ENCODE results near the gene AARS2.

Gene AARS2

GRCh38 chr6:44289726-44290260 lies 23.4 kb downstream of the AARS2 start:
- Histone ChIP-seq H3K27me3 (replicated peaks in 2 of 5; ENCODE audit: control insufficient read depth in 4 of 5, insufficient read depth in 5 of 5, low read length in 4 of 5) (peaks cover 4 to 75% (median 18%) of the 10 kb centered on the region in 5 experiments), H3K9me3 (ENCODE audit: control extremely low read depth in 1 of 5, control insufficient read depth in 4 of 5, insufficient read depth in 2 of 5, low read depth in 1 of 5, low read length in 4 of 5) (no peaks in the 10 kb centered on the region), H3K4me3 (ENCODE audit: control insufficient read depth in 1 of 7, extremely low read depth in 1 of 7, insufficient read depth in 4 of 7, low read depth in 2 of 7, low read length in 6 of 7) (no peak overlapping the region), H3K4me1 (ENCODE audit: control extremely low read depth in 1 of 4, control insufficient read depth in 4 of 4, insufficient read depth in 4 of 4, low read length in 3 of 4) (no peaks in the 10 kb centered on the region), H3K27ac (ENCODE audit: insufficient read depth in 1 of 2, low read depth in 1 of 2, low read length in 2 of 2, poor library complexity in 1 of 2, severe bottlenecking in 2 of 2) (no peak overlapping the region), H3K36me3 (ENCODE audit: control insufficient read depth in 4 of 4, insufficient read depth in 4 of 4, low read length in 3 of 4) (no peaks in the 10 kb centered on the region)
- DNase-seq, result no peak
- ChIA-PET POLR2A (no interaction called here), CTCF (interaction anchor here (1.0 kb wide), 1 partner anchor 11 kb away, joined by 3 read pairs; no protein-coding TSS in a partner anchor)
- WGBS (ENCODE audit: insufficient coverage), result 83% methylated on average over 1 of the region's 7 CpGs

DNA sequence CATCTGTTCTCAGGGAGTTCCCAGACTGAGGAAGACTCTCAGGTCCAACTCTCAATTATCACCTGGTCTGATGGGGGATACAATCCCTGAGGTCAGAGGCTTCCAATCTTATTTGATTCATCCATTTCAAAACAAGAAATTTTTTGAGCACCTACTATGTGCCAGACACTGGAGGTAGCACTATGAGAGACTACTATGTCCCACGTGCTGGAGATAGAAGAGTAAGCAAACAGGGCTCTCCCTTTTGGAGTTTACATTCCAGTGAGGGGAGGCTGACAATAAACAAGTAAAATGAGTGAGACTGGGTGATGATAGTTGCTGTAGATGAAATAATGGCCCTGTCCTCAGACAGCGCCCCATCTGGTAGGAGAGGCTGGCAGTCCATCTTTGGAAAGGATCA lies 26.4 kb downstream of the AARS2 start:
- Histone ChIP-seq H3K4me1 (ENCODE audit: control extremely low read depth in 1 of 4, control insufficient read depth in 4 of 4, insufficient read depth in 4 of 4, low read length in 3 of 4) (no peaks in the 10 kb centered on the region), H3K4me3 (ENCODE audit: control insufficient read depth in 1 of 7, extremely low read depth in 1 of 7, insufficient read depth in 4 of 7, low read depth in 2 of 7, low read length in 6 of 7) (no peak overlapping the region), H3K27me3 (replicated peaks in 2 of 5; ENCODE audit: control insufficient read depth in 4 of 5, insufficient read depth in 5 of 5, low read length in 4 of 5) (peaks cover 2 to 68% (median 19%) of the 10 kb centered on the region in 5 experiments), H3K9me3 (ENCODE audit: control extremely low read depth in 1 of 5, control insufficient read depth in 4 of 5, insufficient read depth in 2 of 5, low read depth in 1 of 5, low read length in 4 of 5) (no peaks in the 10 kb centered on the region), H3K27ac (ENCODE audit: insufficient read depth in 1 of 2, low read depth in 1 of 2, low read length in 2 of 2, poor library complexity in 1 of 2, severe bottlenecking in 2 of 2) (no peak overlapping the region), H3K36me3 (ENCODE audit: control insufficient read depth in 4 of 4, insufficient read depth in 4 of 4, low read length in 3 of 4) (no peaks in the 10 kb centered on the region)
- ChIA-PET CTCF (no interaction called here), POLR2A (no interaction called here)
- 82% methylated on average over 2 of the region's 2 CpGs for WGBS (ENCODE audit: insufficient coverage)
- no peak for DNase-seq

DNA sequence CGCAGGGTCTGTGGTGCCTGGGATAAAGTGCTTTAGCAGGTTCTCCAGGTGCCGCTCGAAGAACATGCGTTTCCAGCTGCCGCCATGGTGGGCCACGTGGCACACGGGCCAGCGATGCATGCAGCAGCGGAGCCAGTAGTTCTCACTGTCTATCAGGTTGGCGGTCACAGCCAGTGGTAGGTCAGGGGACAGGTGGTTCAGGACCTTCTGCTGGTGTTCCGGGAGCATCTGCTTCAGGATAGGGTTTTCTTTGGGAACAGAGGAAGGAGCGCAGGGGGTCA lies 26.9 kb downstream of the AARS2 start:
- H3K27me3 ChIP-seq (replicated peaks in 2 of 5; ENCODE audit: control insufficient read depth in 4 of 5, insufficient read depth in 5 of 5, low read length in 4 of 5), result peaks cover 2 to 63% (median 19%) of the 10 kb centered on the region in 5 experiments
- no peaks in the 10 kb centered on the region for H3K9me3 ChIP-seq (ENCODE audit: control extremely low read depth in 1 of 5, control insufficient read depth in 4 of 5, insufficient read depth in 2 of 5, low read depth in 1 of 5, low read length in 4 of 5)
- ChIA-PET POLR2A (no interaction called here), CTCF (interaction anchor here (0.9 kb wide), 1 partner anchor 15 kb away, joined by 3 read pairs; no protein-coding TSS in a partner anchor)
- no peaks in the 10 kb centered on the region for H3K4me1 ChIP-seq (ENCODE audit: control extremely low read depth in 1 of 4, control insufficient read depth in 4 of 4, insufficient read depth in 4 of 4, low read length in 3 of 4)
- no peak for DNase-seq
- H3K27ac ChIP-seq (ENCODE audit: insufficient read depth in 1 of 2, low read depth in 1 of 2, low read length in 2 of 2, poor library complexity in 1 of 2, severe bottlenecking in 2 of 2), result no peak overlapping the region
- 89% methylated on average over 12 of the region's 12 CpGs for WGBS (ENCODE audit: insufficient coverage)
- H3K36me3 ChIP-seq (ENCODE audit: control insufficient read depth in 4 of 4, insufficient read depth in 4 of 4, low read length in 3 of 4), result no peaks in the 10 kb centered on the region
- no peak overlapping the region for H3K4me3 ChIP-seq (ENCODE audit: control insufficient read depth in 1 of 7, extremely low read depth in 1 of 7, insufficient read depth in 4 of 7, low read depth in 2 of 7, low read length in 6 of 7)

- H3K27ac ChIP-seq (ENCODE audit: insufficient read depth in 1 of 2, low read depth in 1 of 2, low read length in 2 of 2, poor library complexity in 1 of 2, severe bottlenecking in 2 of 2), result no peak overlapping the region
- DNase-seq, result peak in 1 of 3 donors; percentile 40
- H3K36me3 ChIP-seq (ENCODE audit: control insufficient read depth in 4 of 4, insufficient read depth in 4 of 4, low read length in 3 of 4), result no peaks in the 10 kb centered on the region
- H3K27me3 ChIP-seq (replicated peaks in 2 of 5; ENCODE audit: control insufficient read depth in 4 of 5, insufficient read depth in 5 of 5, low read length in 4 of 5), result peaks cover 2 to 61% (median 21%) of the 10 kb centered on the region in 5 experiments
- no peaks in the 10 kb centered on the region for H3K9me3 ChIP-seq (ENCODE audit: control extremely low read depth in 1 of 5, control insufficient read depth in 4 of 5, insufficient read depth in 2 of 5, low read depth in 1 of 5, low read length in 4 of 5)
- POLR2A ChIA-PET, result no interaction called here
- H3K4me1 ChIP-seq (ENCODE audit: control extremely low read depth in 1 of 4, control insufficient read depth in 4 of 4, insufficient read depth in 4 of 4, low read length in 3 of 4), result no peaks in the 10 kb centered on the region
- CTCF ChIA-PET, result interaction anchor here (0.9 to 1.0 kb wide), 2 partner anchors 15 to 18 kb away, joined by 3 read pairs; no protein-coding TSS in a partner anchor
- WGBS (ENCODE audit: insufficient coverage), result 82% methylated on average over 21 of the region's 25 CpGs
- H3K4me3 ChIP-seq (ENCODE audit: control insufficient read depth in 1 of 7, extremely low read depth in 1 of 7, insufficient read depth in 4 of 7, low read depth in 2 of 7, low read length in 6 of 7), result no peak overlapping the region
Observed at GRCh38 chr6:44285552-44286284, 27.4 kb downstream of the AARS2 start.

DNA sequence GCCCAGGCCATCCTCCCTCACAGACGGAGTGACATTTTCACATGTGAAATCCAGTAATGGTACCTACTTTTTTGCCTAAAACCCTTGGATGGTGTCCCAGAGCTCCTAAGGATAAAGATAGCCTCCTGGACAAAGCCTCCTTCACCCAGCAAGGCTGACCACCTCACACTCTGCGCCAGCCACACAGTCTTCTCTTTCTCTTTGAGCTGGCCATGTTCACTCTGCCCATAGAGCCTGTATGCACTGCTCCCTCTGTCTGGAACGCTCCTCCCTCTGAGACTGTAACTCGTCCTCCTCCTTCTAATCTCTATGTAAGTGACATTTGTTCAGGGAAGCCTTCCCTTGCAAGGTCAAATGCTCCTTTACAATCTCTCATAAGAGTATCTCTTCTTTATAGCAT lies 28.3 kb downstream of the AARS2 start:
- Histone ChIP-seq H3K36me3 (ENCODE audit: control insufficient read depth in 4 of 4, insufficient read depth in 4 of 4, low read length in 3 of 4) (no peaks in the 10 kb centered on the region), H3K27me3 (replicated peaks in 2 of 5; ENCODE audit: control insufficient read depth in 4 of 5, insufficient read depth in 5 of 5, low read length in 4 of 5) (peaks cover 2 to 54% (median 17%) of the 10 kb centered on the region in 5 experiments), H3K4me3 (ENCODE audit: control insufficient read depth in 1 of 7, extremely low read depth in 1 of 7, insufficient read depth in 4 of 7, low read depth in 2 of 7, low read length in 6 of 7) (no peak overlapping the region), H3K27ac (ENCODE audit: insufficient read depth in 1 of 2, low read depth in 1 of 2, low read length in 2 of 2, poor library complexity in 1 of 2, severe bottlenecking in 2 of 2) (no peak overlapping the region), H3K9me3 (ENCODE audit: control extremely low read depth in 1 of 5, control insufficient read depth in 4 of 5, insufficient read depth in 2 of 5, low read depth in 1 of 5, low read length in 4 of 5) (no peaks in the 10 kb centered on the region), H3K4me1 (ENCODE audit: control extremely low read depth in 1 of 4, control insufficient read depth in 4 of 4, insufficient read depth in 4 of 4, low read length in 3 of 4) (no peaks in the 10 kb centered on the region)
- POLR2A ChIA-PET, result no interaction called here
- WGBS (ENCODE audit: insufficient coverage), result 90% methylated on average over 2 of the region's 4 CpGs
- DNase-seq, result no peak
- CTCF ChIA-PET, result interaction anchor here (1.0 to 1.8 kb wide), 3 partner anchors 13 to 19 kb away, joined by 3 to 5 read pairs (median 4); no protein-coding TSS in a partner anchor

DNA sequence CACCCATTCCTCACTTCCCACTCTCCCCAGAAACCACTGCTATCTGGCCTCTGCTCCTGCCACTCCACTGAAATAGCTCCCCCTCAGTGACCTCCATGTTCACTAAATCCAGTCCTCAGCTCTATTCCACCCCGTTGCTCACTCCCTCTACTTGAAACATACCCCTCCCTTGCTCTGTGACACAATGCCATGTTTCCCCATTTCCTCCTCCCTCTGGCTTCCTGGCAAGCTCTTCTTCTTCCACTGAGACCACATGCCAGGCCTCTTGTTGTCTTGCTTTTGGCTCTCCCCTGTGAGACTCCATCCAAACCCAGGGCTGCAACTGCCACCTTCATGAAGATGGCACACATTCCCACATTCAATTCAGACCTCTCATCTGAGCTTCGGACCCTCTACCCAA lies 29.0 kb downstream of the AARS2 start:
- ChIA-PET POLR2A (no interaction called here), CTCF (interaction anchor here (1.2 to 1.8 kb wide), 5 partner anchors 12 to 29 kb away, joined by 3 to 6 read pairs (median 4); partner anchors contain the start of gene AARS2)
- DNase-seq, result no peak
- WGBS (ENCODE audit: insufficient coverage), result 71% methylated on average over 2 of the region's 2 CpGs
- Histone ChIP-seq H3K9me3 (ENCODE audit: control extremely low read depth in 1 of 5, control insufficient read depth in 4 of 5, insufficient read depth in 2 of 5, low read depth in 1 of 5, low read length in 4 of 5) (no peaks in the 10 kb centered on the region), H3K27ac (ENCODE audit: insufficient read depth in 1 of 2, low read depth in 1 of 2, low read length in 2 of 2, poor library complexity in 1 of 2, severe bottlenecking in 2 of 2) (no peak overlapping the region), H3K36me3 (ENCODE audit: control insufficient read depth in 4 of 4, insufficient read depth in 4 of 4, low read length in 3 of 4) (no peaks in the 10 kb centered on the region), H3K27me3 (replicated peaks in 2 of 5; ENCODE audit: control insufficient read depth in 4 of 5, insufficient read depth in 5 of 5, low read length in 4 of 5) (peaks cover 2 to 50% (median 16%) of the 10 kb centered on the region in 5 experiments), H3K4me3 (ENCODE audit: control insufficient read depth in 1 of 7, extremely low read depth in 1 of 7, insufficient read depth in 4 of 7, low read depth in 2 of 7, low read length in 6 of 7) (no peak overlapping the region), H3K4me1 (ENCODE audit: control extremely low read depth in 1 of 4, control insufficient read depth in 4 of 4, insufficient read depth in 4 of 4, low read length in 3 of 4) (no peaks in the 10 kb centered on the region)

Measured in common myeloid progenitor, CD34-positive (primary cell).